ENCODE data around the gene CCDC102B.

GRCh38 chr18:68837665-68838451, 40.0 kb downstream of the CCDC102B start:
- no peak for TF ChIP-seq CTCF (IDR thresholded peaks at IDR 0.05)
- TF ChIP-seq POLR2A (IDR thresholded peaks at IDR 0.05) = no peak

Measured in thyroid gland (tissue), 4 donors.